K562 (cell line): Measurements from ENCODE around the gene SEPTIN12. TPM values are rescaled to one million over a fixed set of nuclear protein-coding genes. Genes with fewer than 3 reads are reported as not detected.
A peak's percentile ranks its signal among the peaks of the same experiment; 100 is the strongest.
"Not testable (repeated sequence)": the region's sequence is repeated elsewhere in the genome, so short reads cannot be mapped to it uniquely, and the experiment has no call there.

ENCODE experiments used
- ATAC-seq: fragments of 200-7000 bp; cut with Tn5 transposase; 3 replicates; pipeline ENCODE4 v1.9.1; 2020; ENCODE audit warnings: moderate library complexity
- BruUV-seq: library from RNA; stranded (reverse); fragments of 400-500 nt; replicated peaks from 2 replicates; lab custom pipeline; 2021; lab: Mats Ljungman, UMichigan
- CTCF ChIA-PET: fragments of 300-600 bp; formaldehyde crosslinking; extraction: SDS; loops from one replicate; lab custom pipeline; 2021; ENCODE audit warnings: low intra/inter-chr PET ratio; lab: Yijun Ruan, JAX
- POLR2A ChIA-PET: fragments of 300-600, 350-650 bp; sonication (Branson Sonifier 250); formaldehyde crosslinking; extraction: SDS; loops from one replicate; lab custom pipeline; 2021; ENCODE audit warnings: antibody characterized with exemption, inconsistent platforms; lab: Yijun Ruan, JAX
- DNase-seq, 4 experiments: peaks; one replicate each; pipeline versions ENCODE4 v3.0.0 to v3.0.0-alpha.2; 2011 to 2018; ENCODE audit warnings: low spot score in 3 of 4, mixed read lengths in 3 of 4; ENCODE audit errors: extremely low read depth in 1 of 4
- FAIRE-seq: peaks from 2 replicates; lab custom pipeline; 2011; peaks lifted over from hg19 to GRCh38; lab: Jason Lieb, UNC
- H2AFZ ChIP-seq: 2 replicates; pipeline ENCODE4 v1.6.0; 2011; ENCODE audit warnings: low read depth, low read length, control low read depth, inconsistent platforms
- H3K27ac ChIP-seq: fragments of 200-600 bp; 3 replicates; pipeline ENCODE4 v1.8.0; 2011; ENCODE audit warnings: low read depth, mild to moderate bottlenecking, control low read depth, inconsistent platforms, low read length, moderate library complexity, mixed read lengths; ENCODE audit errors: extremely low read depth
- H3K27me3 ChIP-seq, 2 experiments: fragments of 300-600 bp in 1 of 2; 2 replicates in 1 of 2; 3 replicates in 1 of 2; pipeline versions ENCODE4 v1.6.0 to v1.8.0; 2011; ENCODE audit warnings: inconsistent platforms in 2 of 2, low read length in 2 of 2, mild to moderate bottlenecking in 1 of 2, mixed read lengths in 1 of 2, moderate library complexity in 1 of 2; ENCODE audit not compliant: control insufficient read depth in 2 of 2, insufficient read depth in 2 of 2
- H3K36me3 ChIP-seq: fragments of 300-600 bp; 3 replicates; pipeline ENCODE4 v1.8.0; 2011; ENCODE audit warnings: mild to moderate bottlenecking, low read length, inconsistent platforms; ENCODE audit not compliant: control insufficient read depth, insufficient read depth
- H3K4me1 ChIP-seq, 2 experiments: fragments of 200-600 bp in 1 of 2; replicated peaks in 1 of 2; 2 replicates in 1 of 2; 3 replicates in 1 of 2; pipeline versions ENCODE4 v1.5.1 to v1.8.0; 2011; ENCODE audit warnings: inconsistent platforms in 2 of 2, low read length in 2 of 2, mild to moderate bottlenecking in 1 of 2, mixed read lengths in 1 of 2, moderate library complexity in 1 of 2; ENCODE audit not compliant: control insufficient read depth in 2 of 2, insufficient read depth in 2 of 2
- H3K4me2 ChIP-seq: 2 replicates; pipeline ENCODE4 v1.6.1; 2011; ENCODE audit warnings: low read length, control low read depth, inconsistent platforms, mixed read lengths; ENCODE audit not compliant: insufficient read depth
- H3K4me3 ChIP-seq: fragments of 200-600 bp; sonication (generic), shearing (Covaris generic); 2 replicates; pipeline ENCODE4 v1.5.1; 2016; ENCODE audit warnings: control low read depth, inconsistent platforms
- H3K79me2 ChIP-seq: fragments of 200-600 bp; 3 replicates; pipeline ENCODE4 v1.8.0; 2011; ENCODE audit warnings: low read length, inconsistent platforms; ENCODE audit not compliant: control insufficient read depth, insufficient read depth
- H3K9ac ChIP-seq, 2 experiments: 2 replicates each; pipeline versions ENCODE4 v1.6.0 to v1.6.1; 2011; ENCODE audit warnings: low read depth in 2 of 2, low read length in 2 of 2, control low read depth in 1 of 2, inconsistent platforms in 1 of 2, mild to moderate bottlenecking in 1 of 2, mixed read lengths in 1 of 2; ENCODE audit not compliant: insufficient read depth in 1 of 2
- H3K9me1 ChIP-seq: one replicate; pipeline ENCODE4 v1.6.0; 2011; ENCODE audit warnings: inconsistent platforms, mild to moderate bottlenecking, low read length, moderate library complexity; ENCODE audit not compliant: control insufficient read depth, insufficient read depth
- H3K9me3 ChIP-seq: replicated peaks from 2 replicates; pipeline ENCODE4 v1.5.1; 2011; ENCODE audit warnings: low read depth, low read length, inconsistent platforms; ENCODE audit not compliant: control insufficient read depth, insufficient read depth
- H4K20me1 ChIP-seq: replicated peaks from 2 replicates; pipeline ENCODE4 v1.6.1; 2011; ENCODE audit warnings: low read length, inconsistent platforms, mixed read lengths; ENCODE audit not compliant: control insufficient read depth, insufficient read depth
- ATF3 ChIP-seq, 2 experiments: fragments of 450-650 bp in 1 of 2; sonication (generic) in 1 of 2; formaldehyde crosslinking in 1 of 2; IDR thresholded peaks in 1 of 2; conservative IDR thresholded peaks in 1 of 2; 2 replicates each; pipeline versions ENCODE4 v1.6.1 to v1.8.1; 2016 to 2023; ENCODE audit warnings: mild to moderate bottlenecking in 2 of 2, moderate library complexity in 2 of 2, inconsistent platforms in 1 of 2, missing genetic modification reagents in 1 of 2
- CEBPG ChIP-seq, 3 experiments: fragments of 200-800 bp in 1 of 3; sonication (Bioruptor generic) in 1 of 3; sonication (generic) in 1 of 3; formaldehyde crosslinking in 1 of 3; IDR thresholded peaks in 2 of 3; conservative IDR thresholded peaks in 1 of 3; 2 replicates each; pipeline versions ENCODE4 v1.6.1 to v1.8.0; 2016 to 2022; ENCODE audit warnings: missing compliant biosample characterization in 2 of 3, missing genetic modification characterization in 2 of 3, mild to moderate bottlenecking in 1 of 3, missing genetic modification reagents in 1 of 3
- CREB3 ChIP-seq: fragments of 450-650 bp; conservative IDR thresholded peaks from 2 replicates; pipeline ENCODE4 v1.6.1; 2016; ENCODE audit warnings: missing genetic modification characterization, low read depth, mild to moderate bottlenecking, missing compliant biosample characterization, moderate library complexity
- GMEB1 ChIP-seq: fragments of 250-450 bp; sonication (Bioruptor Pico); IDR thresholded peaks from 2 replicates; pipeline ENCODE4 v1.4.0; 2020; ENCODE audit warnings: mild to moderate bottlenecking
- HNRNPLL ChIP-seq: fragments of 200-400 bp; formaldehyde crosslinking; IDR thresholded peaks from 2 replicates; pipeline ENCODE4 v1.6.1; 2017; ENCODE audit warnings: low read length, low read depth, mild to moderate bottlenecking; ENCODE audit not compliant: poor library complexity, severe bottlenecking
- HNRNPUL1 ChIP-seq: fragments of 200-400 bp; formaldehyde crosslinking; IDR thresholded peaks from 2 replicates; pipeline ENCODE4 v1.6.1; 2017; ENCODE audit warnings: low read length
- MAFF ChIP-seq: IDR thresholded peaks from 2 replicates; pipeline ENCODE4 v1.6.1; 2012; ENCODE audit warnings: low read length, improper control_type of control experiment
- WGBS: fragments of 100-300 bp; shearing (Covaris generic); methylation state at CpG from one replicate; pipeline ENCODE4 v1.1.6; 2016; ENCODE audit warnings: low coverage, mixed read lengths; ENCODE audit not compliant: insufficient coverage; ENCODE audit errors: missing lambda C conversion rate; 5-methylcytosine and 5-hydroxymethylcytosine counted together
- in situ Hi-C: fragments of 300-500 bp; cut with MboI; formaldehyde crosslinking; loops from 4 replicates; pipeline ENCODE4 v1.15.0; 2018; ENCODE audit warnings: inconsistent platforms, mixed read lengths
- intact Hi-C: fragments of 100-400 bp; cut with micrococcal nuclease; formaldehyde crosslinking; loops from 2 replicates; pipeline ENCODE4 v1.14.2; 2022
- polyA plus RNA-seq, 8 experiments: library from polyadenylated mRNA; depleted of rRNA in 4 of 8; stranded (reverse) in 5 of 8; unstranded in 3 of 8; fragments of >200 nt; fragmentation: Nextera tagmentation in 2 of 8; fragmentation: Illumina TruSeq in 1 of 8; extraction: Ambion mirVana in 2 of 8; extraction: Trizol in 1 of 8; gene quantifications; 2 replicates each; pipeline versions ENCODE4 v1.2.1 to v1.2.3, GENCODE V29; 2011 to 2014; ENCODE audit warnings: inconsistent platforms in 1 of 8, missing spikeins in 1 of 8
- total RNA-seq, 7 experiments: library from RNA; depleted of rRNA in 6 of 7; stranded (reverse); fragments of >200 nt in 6 of 7; fragmentation: Illumina TruSeq in 2 of 7; extraction: Trizol in 2 of 7; gene quantifications; 2 replicates each; pipeline versions ENCODE4 v1.2.1 to v1.2.3, GENCODE V29; 2011 to 2021; ENCODE audit warnings: low replicate concordance in 1 of 7

Gene SEPTIN12
- total and polyA plus RNA-seq, 9 of the 15 experiments (the other 6 are each of a cell fraction or from before 2014, with no cell fraction given) = not detected

- no peak overlapping the region for H3K27ac ChIP-seq
- no peak overlapping the region for H3K4me2 ChIP-seq
- H3K36me3 ChIP-seq = no peaks in the 10 kb centered on the region
- POLR2A ChIA-PET = interaction anchor here (1.2 kb wide), 1 partner anchor 127 kb away, joined by 3 read pairs; no protein-coding TSS in a partner anchor
- BruUV-seq = no TSS peak
- in situ Hi-C loops (no loop called here), intact Hi-C loops (no loop called here)
- DNase-seq = no peak
- CTCF ChIA-PET = no interaction called here
- no peak for FAIRE-seq
- no peaks in the 10 kb centered on the region for H3K27me3 ChIP-seq
- no peaks in the 10 kb centered on the region for H4K20me1 ChIP-seq
- no peak overlapping the region for H3K4me3 ChIP-seq
- ATAC-seq = no peak
- WGBS = 62% methylated on average over 16 of the region's 23 CpGs
- H3K4me1 ChIP-seq = peaks cover 19 to 38% of the 10 kb centered on the region in 2 experiments; a peak in 4 of 5 replicates
- no peak overlapping the region for H2AFZ ChIP-seq
- H3K9me3 ChIP-seq = no peaks in the 10 kb centered on the region
- H3K9me1 ChIP-seq = no peaks in the 10 kb centered on the region
- H3K9ac ChIP-seq = no peak overlapping the region
- no peaks in the 10 kb centered on the region for H3K79me2 ChIP-seq
- peak; percentile 49 for TF ChIP-seq ATF3 (IDR thresholded peaks at IDR 0.05)
- no peak for TF ChIP-seq ATF3 (CRISPR knock-in tag; conservative IDR thresholded peaks at IDR 0.05)
- no peak for TF ChIP-seq MAFF
- no peak for TF ChIP-seq HNRNPUL1
- TF ChIP-seq CREB3 (tag) = no peak
- TF ChIP-seq HNRNPLL = no peak
- 0 out of 2 replicates have a peak, but pooled peaks have one; percentile 33 for TF ChIP-seq CEBPG (CRISPR knock-in tag; IDR thresholded peaks at IDR 0.05)
- no peak for TF ChIP-seq CEBPG (tag; conservative IDR thresholded peaks at IDR 0.05 in 1 of 2, IDR thresholded peaks at IDR 0.05 in 1 of 2)
- TF ChIP-seq GMEB1 (CRISPR knock-in tag) = no peak
These were observed 2.2 kb downstream of the SEPTIN12 start for GRCh38 chr16:4785758-4786433.

GRCh38 chr16:4784444-4784987 is 3.6 kb downstream of the SEPTIN12 start:
- H3K27me3 ChIP-seq, ATAC-seq, BruUV-seq, intact Hi-C loops, POLR2A ChIA-PET, in situ Hi-C loops, H4K20me1 ChIP-seq, H3K4me2 ChIP-seq, H3K9me3 ChIP-seq, H3K9ac ChIP-seq, FAIRE-seq, DNase-seq, H3K79me2 ChIP-seq, H3K36me3 ChIP-seq, H3K4me3 ChIP-seq, H3K9me1 ChIP-seq, H3K27ac ChIP-seq, H2AFZ ChIP-seq, CTCF ChIA-PET: not testable (repeated sequence)
- peaks cover 19 to 31% of the 10 kb centered on the region in 2 experiments; a peak in 4 of 5 replicates for H3K4me1 ChIP-seq
- WGBS = 81% methylated on average over 14 of the region's 14 CpGs
